ENCODE data around the gene SMAD5. TPM values are rescaled to one million over a fixed set of nuclear protein-coding genes. Genes with fewer than 3 reads are reported as not detected.

The SMAD5 gene
- total RNA-seq, 1 donor from 2014 or later = 71.3 TPM

DNA sequence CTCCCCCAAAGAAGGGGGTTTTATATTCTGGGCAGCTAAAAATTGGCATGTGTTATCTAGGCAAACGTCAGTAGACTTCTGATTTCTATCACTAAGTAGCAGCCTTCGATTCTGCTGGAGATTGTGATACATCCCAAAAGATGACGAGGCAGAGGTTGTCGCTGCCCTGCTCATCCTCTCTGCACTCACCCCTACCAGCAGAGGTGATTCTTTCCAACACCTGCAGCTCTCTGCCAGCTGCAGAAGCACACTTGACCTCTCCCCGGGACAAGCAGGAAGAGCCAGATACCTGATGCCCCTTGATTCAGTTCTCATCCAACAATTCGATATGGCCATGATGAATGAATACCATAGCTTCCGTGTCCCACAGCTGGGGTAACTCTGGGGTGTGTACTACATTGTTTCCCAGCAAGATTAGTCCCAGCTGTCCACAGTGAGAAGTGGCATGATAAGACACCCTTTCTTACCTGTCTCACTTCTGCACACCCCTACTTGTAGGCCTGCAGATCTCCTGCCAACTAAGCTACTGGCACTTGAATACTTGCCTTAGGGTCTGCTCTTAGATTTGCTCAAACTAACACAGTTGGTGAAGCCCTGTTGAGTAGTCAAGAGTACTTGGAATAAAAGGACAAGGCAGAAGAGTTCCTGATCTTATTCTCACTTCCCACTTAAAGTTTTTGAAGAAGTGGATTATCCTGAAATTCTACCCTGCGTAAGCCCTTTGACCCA lies 37.6 kb upstream of the SMAD5 start:
- Histone ChIP-seq H2AFZ (ENCODE audit: low read depth, low read length) (no peak overlapping the region), H3K27me3 (ENCODE audit: insufficient read depth, low read length) (peaks cover 4% of the 10 kb centered on the region), H3K4me2 (ENCODE audit: low read length) (no peak overlapping the region), H4K20me1 (ENCODE audit: insufficient read depth, low read length) (no peaks in the 10 kb centered on the region), H3K36me3 (ENCODE audit: insufficient read depth, low read length) (no peaks in the 10 kb centered on the region), H3K4me1 (ENCODE audit: insufficient read depth, low read length) (no peaks in the 10 kb centered on the region), H3K27ac (ENCODE audit: low read depth, low read length) (no peak overlapping the region), H3K9ac (ENCODE audit: low read length) (no peak overlapping the region), H3K79me2 (ENCODE audit: insufficient read depth, low read length) (no peaks in the 10 kb centered on the region), H3K4me3 (ENCODE audit: insufficient read depth, low read depth, low read length) (no peak overlapping the region), H3K9me3 (ENCODE audit: insufficient read depth, low read depth, low read length) (no peaks in the 10 kb centered on the region)
- TF ChIP-seq CTCF (IDR thresholded peaks at IDR 0.05; ENCODE audit: insufficient read depth, low read depth, low read length) = no peak
- Mint-ChIP-seq H3K36me3 (ENCODE audit: low read depth, unreplicated experiment) (no peaks in the 10 kb centered on the region), H3K4me1 (ENCODE audit: low read depth, unreplicated experiment) (no peaks in the 10 kb centered on the region), H3K27ac (ENCODE audit: unreplicated experiment) (no peak overlapping the region), H3K27me3 (ENCODE audit: low read depth, unreplicated experiment) (peaks cover 30% of the 10 kb centered on the region), H3K9me3 (ENCODE audit: unreplicated experiment) (no peaks in the 10 kb centered on the region), H3K4me3 (ENCODE audit: unreplicated experiment) (no peak overlapping the region)
- no peak for DNase-seq (ENCODE audit: low read depth)
- FAIRE-seq = no peak

DNA sequence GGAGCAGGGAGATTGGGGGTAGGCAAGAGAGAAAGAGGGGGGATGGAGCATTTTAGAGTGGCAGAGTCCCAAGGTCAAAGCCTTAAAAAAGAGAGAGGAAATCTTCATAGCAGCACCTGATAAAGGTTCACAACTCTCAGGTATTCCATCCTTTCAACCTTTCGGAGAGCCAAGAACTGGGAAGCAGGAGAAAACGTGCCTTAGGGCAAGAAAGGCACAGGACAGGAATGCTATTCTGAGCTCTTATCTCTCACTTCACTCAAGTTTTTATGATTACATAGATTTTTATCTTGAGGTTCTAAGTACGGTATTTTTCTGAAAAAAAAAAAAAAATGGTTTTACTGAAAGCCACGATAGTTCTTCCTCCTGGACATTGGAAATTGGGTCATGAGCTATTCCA lies 34.5 kb upstream of the SMAD5 start:
- no peak overlapping the region for H3K9ac ChIP-seq (ENCODE audit: low read length)
- H3K4me1 Mint-ChIP-seq (ENCODE audit: low read depth, unreplicated experiment) = no peaks in the 10 kb centered on the region
- no peaks in the 10 kb centered on the region for H3K4me1 ChIP-seq (ENCODE audit: insufficient read depth, low read length)
- FAIRE-seq = no peak
- no peak overlapping the region for H3K27ac Mint-ChIP-seq (ENCODE audit: unreplicated experiment)
- no peaks in the 10 kb centered on the region for H3K36me3 Mint-ChIP-seq (ENCODE audit: low read depth, unreplicated experiment)
- H3K9me3 ChIP-seq (ENCODE audit: insufficient read depth, low read depth, low read length) = no peaks in the 10 kb centered on the region
- H3K27ac ChIP-seq (ENCODE audit: low read depth, low read length) = no peak overlapping the region
- TF ChIP-seq CTCF (IDR thresholded peaks at IDR 0.05; ENCODE audit: insufficient read depth, low read depth, low read length) (no peak), EZH2 (IDR thresholded peaks at IDR 0.05; ENCODE audit: insufficient read depth, low read length) (no peak)
- DNase-seq (ENCODE audit: low read depth) = no peak
- no peaks in the 10 kb centered on the region for H4K20me1 ChIP-seq (ENCODE audit: insufficient read depth, low read length)
- H3K79me2 ChIP-seq (ENCODE audit: insufficient read depth, low read length) = no peaks in the 10 kb centered on the region
- H3K27me3 ChIP-seq (ENCODE audit: insufficient read depth, low read length) = peaks cover 4% of the 10 kb centered on the region
- no peaks in the 10 kb centered on the region for H3K9me3 Mint-ChIP-seq (ENCODE audit: unreplicated experiment)
- H3K4me3 Mint-ChIP-seq (ENCODE audit: unreplicated experiment) = no peak overlapping the region
- H3K27me3 Mint-ChIP-seq (ENCODE audit: low read depth, unreplicated experiment) = peaks cover 30% of the 10 kb centered on the region
- no peak overlapping the region for H3K4me2 ChIP-seq (ENCODE audit: low read length)
- H3K4me3 ChIP-seq (ENCODE audit: insufficient read depth, low read depth, low read length) = no peak overlapping the region
- no peak overlapping the region for H2AFZ ChIP-seq (ENCODE audit: low read depth, low read length)
- H3K36me3 ChIP-seq (ENCODE audit: insufficient read depth, low read length) = no peaks in the 10 kb centered on the region

DNA sequence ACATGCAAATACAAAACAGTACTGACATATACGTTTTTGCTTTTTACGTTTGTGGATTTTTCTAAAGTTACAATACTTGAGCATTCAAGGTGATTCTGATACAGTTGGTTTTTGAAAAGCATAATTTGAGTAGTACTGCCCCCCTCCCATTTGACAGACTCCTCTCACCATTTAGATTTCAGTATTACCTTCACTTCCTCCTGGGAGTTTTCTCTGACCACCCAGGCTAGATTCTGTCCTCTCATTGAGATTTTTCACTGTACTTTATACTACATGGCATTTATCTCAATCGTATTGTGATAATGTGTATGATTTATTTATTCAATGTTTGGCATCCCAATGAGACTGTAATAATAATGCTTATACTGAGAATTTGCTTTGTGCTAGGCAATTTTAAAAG lies 32.8 kb upstream of the SMAD5 start:
- Mint-ChIP-seq H3K4me3 (ENCODE audit: unreplicated experiment) (no peak overlapping the region), H3K27ac (ENCODE audit: unreplicated experiment) (no peak overlapping the region), H3K4me1 (ENCODE audit: low read depth, unreplicated experiment) (peaks cover 3% of the 10 kb centered on the region), H3K36me3 (ENCODE audit: low read depth, unreplicated experiment) (no peaks in the 10 kb centered on the region), H3K27me3 (ENCODE audit: low read depth, unreplicated experiment) (peaks cover 22% of the 10 kb centered on the region), H3K9me3 (ENCODE audit: unreplicated experiment) (no peaks in the 10 kb centered on the region)
- no peak overlapping the region for H2AFZ ChIP-seq (ENCODE audit: low read depth, low read length)
- FAIRE-seq (no peak), DNase-seq (ENCODE audit: low read depth) (no peak)
- H3K4me1 ChIP-seq (ENCODE audit: insufficient read depth, low read length) = no peaks in the 10 kb centered on the region
- no peak overlapping the region for H3K27ac ChIP-seq (ENCODE audit: low read depth, low read length)
- no peaks in the 10 kb centered on the region for H4K20me1 ChIP-seq (ENCODE audit: insufficient read depth, low read length)
- H3K27me3 ChIP-seq (ENCODE audit: insufficient read depth, low read length) = peaks cover 4% of the 10 kb centered on the region
- H3K36me3 ChIP-seq (ENCODE audit: insufficient read depth, low read length) = no peaks in the 10 kb centered on the region
- no peak overlapping the region for H3K9ac ChIP-seq (ENCODE audit: low read length)
- no peaks in the 10 kb centered on the region for H3K79me2 ChIP-seq (ENCODE audit: insufficient read depth, low read length)
- no peak overlapping the region for H3K4me3 ChIP-seq (ENCODE audit: insufficient read depth, low read depth, low read length)
- no peak overlapping the region for H3K4me2 ChIP-seq (ENCODE audit: low read length)
- TF ChIP-seq EZH2 (IDR thresholded peaks at IDR 0.05; ENCODE audit: insufficient read depth, low read length) = no peak
- TF ChIP-seq CTCF (IDR thresholded peaks at IDR 0.05; ENCODE audit: insufficient read depth, low read depth, low read length) = no peak
- no peaks in the 10 kb centered on the region for H3K9me3 ChIP-seq (ENCODE audit: insufficient read depth, low read depth, low read length)

All from astrocyte (in vitro differentiated cells and primary cell).